SK-N-SH (cell line): ENCODE results near the gene C11orf52. TPM values are rescaled to one million over a fixed set of nuclear protein-coding genes. Genes with fewer than 3 reads are reported as not detected.

ENCODE experiments used
- CTCF ChIA-PET: fragments of 300-600, 350-600 bp; formaldehyde crosslinking; extraction: SDS; loops from one replicate; lab custom pipeline; 2021; lab: Yijun Ruan, JAX
- POLR2A ChIA-PET: fragments of 350-600 bp; sonication (Branson Sonifier 250); formaldehyde crosslinking; extraction: SDS; loops from one replicate; lab custom pipeline; 2020; ENCODE audit warnings: antibody characterized with exemption, inconsistent platforms; lab: Yijun Ruan, JAX
- DNase-seq: peaks from one replicate; pipeline ENCODE4 v3.0.0; 2012
- H2AFZ ChIP-seq: fragments of 200-600 bp; sonication (generic); 2 replicates; pipeline ENCODE4 v1.8.1; 2016; ENCODE audit warnings: antibody characterized with exemption, mild to moderate bottlenecking, low read depth
- H3F3A ChIP-seq: fragments of 200-600 bp; sonication (generic); replicated peaks from 2 replicates; pipeline ENCODE3; 2016; ENCODE audit warnings: antibody characterized with exemption, mild to moderate bottlenecking; ENCODE audit not compliant: insufficient read depth
- H3K27ac ChIP-seq, 2 experiments: fragments of 200-500 bp in 1 of 2; fragments of 200-600 bp in 1 of 2; sonication (Bioruptor generic) in 1 of 2; sonication (generic), shearing (Covaris generic) in 1 of 2; 2 replicates each; pipeline versions ENCODE4 v1.5.1 to v1.6.1; 2014 to 2016; ENCODE audit warnings: low read depth in 2 of 2, inconsistent platforms in 1 of 2, low read length in 1 of 2, mild to moderate bottlenecking in 1 of 2, mixed read lengths in 1 of 2
- H3K27me3 ChIP-seq: fragments of 200-600 bp; sonication (generic), shearing (Covaris generic); 2 replicates; pipeline ENCODE4 v1.6.1; 2016; ENCODE audit warnings: mixed run types; ENCODE audit not compliant: insufficient read depth
- H3K36me3 ChIP-seq, 2 experiments: fragments of 200-500 bp in 1 of 2; fragments of 200-600 bp in 1 of 2; sonication (Bioruptor generic) in 1 of 2; sonication (generic) in 1 of 2; replicated peaks in 1 of 2; 2 replicates each; pipeline versions ENCODE3 to v1.5.1; 2014 to 2016; ENCODE audit warnings: low read length in 1 of 2, mild to moderate bottlenecking in 1 of 2; ENCODE audit not compliant: insufficient read depth in 2 of 2, control insufficient read depth in 1 of 2
- H3K4me1 ChIP-seq, 2 experiments: fragments of 200-500 bp in 1 of 2; fragments of 200-600 bp in 1 of 2; sonication (Bioruptor generic) in 1 of 2; sonication (generic), shearing (Covaris generic) in 1 of 2; 2 replicates each; pipeline versions ENCODE4 v1.5.1 to v1.6.1; 2014 to 2016; ENCODE audit warnings: low read depth in 1 of 2, low read length in 1 of 2, mixed run types in 1 of 2; ENCODE audit not compliant: insufficient read depth in 2 of 2, control insufficient read depth in 1 of 2
- H3K4me2 ChIP-seq: fragments of 200-600 bp; sonication (generic), shearing (Covaris generic); 2 replicates; pipeline ENCODE4 v1.6.1; 2017; ENCODE audit warnings: mixed run types
- H3K4me3 ChIP-seq, 2 experiments: fragments of 200-500 bp in 1 of 2; fragments of 200-600 bp in 1 of 2; sonication (Bioruptor generic) in 1 of 2; sonication (generic), shearing (Covaris generic) in 1 of 2; 2 replicates each; pipeline versions ENCODE4 v1.5.1 to v1.8.1; 2014 to 2016; ENCODE audit warnings: low read depth in 2 of 2, inconsistent platforms in 1 of 2, low read length in 1 of 2, mild to moderate bottlenecking in 1 of 2, mixed read lengths in 1 of 2, moderate library complexity in 1 of 2
- H3K79me2 ChIP-seq: fragments of 200-600 bp; sonication (generic); 2 replicates; pipeline ENCODE4 v1.8.1; 2017; ENCODE audit warnings: mild to moderate bottlenecking; ENCODE audit not compliant: insufficient read depth
- H3K9ac ChIP-seq: fragments of 200-600 bp; sonication (generic); 2 replicates; pipeline ENCODE4 v1.6.1; 2017; ENCODE audit warnings: mixed run types
- H3K9me2 ChIP-seq: fragments of 200-600 bp; sonication (generic); 2 replicates; pipeline ENCODE4 v1.6.1; 2017; ENCODE audit warnings: mixed run types
- H3K9me3 ChIP-seq: fragments of 200-600 bp; sonication (generic); 2 replicates; pipeline ENCODE4 v1.6.1; 2017; ENCODE audit warnings: mixed run types, mild to moderate bottlenecking, moderate library complexity
- H4K20me1 ChIP-seq: fragments of 200-600 bp; sonication (generic); 2 replicates; pipeline ENCODE4 v1.6.1; 2017; ENCODE audit warnings: mild to moderate bottlenecking, mixed run types; ENCODE audit not compliant: insufficient read depth
- CHD2 ChIP-seq: fragments of 150-350 bp; IDR thresholded peaks from 2 replicates; pipeline ENCODE4 v1.6.1; 2018; ENCODE audit warnings: low read length; ENCODE audit not compliant: partially characterized antibody
- ELF1 ChIP-seq: IDR thresholded peaks from 2 replicates; pipeline ENCODE4 v1.4.0; 2012
- EP300 ChIP-seq, 2 experiments: IDR thresholded peaks; 2 replicates each; pipeline versions ENCODE4 v1.4.0 to v1.6.1; 2012; ENCODE audit warnings: borderline replicate concordance in 1 of 2, low read depth in 1 of 2, low read length in 1 of 2
- FOSL2 ChIP-seq: IDR thresholded peaks from 2 replicates; pipeline ENCODE4 v1.4.0; 2012; ENCODE audit warnings: low read depth, mild to moderate bottlenecking, moderate library complexity, borderline replicate concordance
- FOXM1 ChIP-seq: IDR thresholded peaks from 2 replicates; pipeline ENCODE4 v1.4.0; 2012; ENCODE audit warnings: low read depth, mild to moderate bottlenecking
- GATA2 ChIP-seq: sonication (generic); formaldehyde crosslinking; IDR thresholded peaks from 2 replicates; pipeline ENCODE4 v1.5.0; 2020; ENCODE audit warnings: mild to moderate bottlenecking, missing genetic modification reagents
- NRF1 ChIP-seq: IDR thresholded peaks from 2 replicates; pipeline ENCODE4 v1.6.1; 2012; ENCODE audit warnings: low read depth, mild to moderate bottlenecking, low read length
- RAD21 ChIP-seq: IDR thresholded peaks from 2 replicates; pipeline ENCODE4 v1.6.1; 2012; ENCODE audit warnings: mild to moderate bottlenecking, low read length
- RCOR1 ChIP-seq: fragments of 150-350 bp; IDR thresholded peaks from 2 replicates; pipeline ENCODE4 v1.6.1; 2017; ENCODE audit warnings: antibody characterized with exemption, low read length
- RFX5 ChIP-seq: IDR thresholded peaks from 2 replicates; pipeline ENCODE4 v1.6.1; 2012; ENCODE audit warnings: mild to moderate bottlenecking, improper control_type of control experiment, low read length
- RXRA ChIP-seq: IDR thresholded peaks from 2 replicates; pipeline ENCODE4 v1.4.0; 2012; ENCODE audit warnings: low read depth, mild to moderate bottlenecking, borderline replicate concordance
- SIN3A ChIP-seq: IDR thresholded peaks from 2 replicates; pipeline ENCODE4 v1.6.1; 2012; ENCODE audit warnings: low read depth, mild to moderate bottlenecking, low read length, moderate library complexity, borderline replicate concordance
- SMC3 ChIP-seq: IDR thresholded peaks from 2 replicates; pipeline ENCODE4 v1.6.1; 2012; ENCODE audit warnings: low read depth, low read length, improper control_type of control experiment
- TCF12 ChIP-seq: IDR thresholded peaks from 2 replicates; pipeline ENCODE4 v1.4.0; 2012
- TEAD4 ChIP-seq: IDR thresholded peaks from 2 replicates; pipeline ENCODE4 v1.4.0; 2012; ENCODE audit warnings: mild to moderate bottlenecking, borderline replicate concordance; ENCODE audit not compliant: insufficient read depth
- YY1 ChIP-seq: IDR thresholded peaks from 2 replicates; pipeline ENCODE4 v1.4.0; 2012; ENCODE audit warnings: low read depth, mild to moderate bottlenecking
- WGBS: methylation state at CpG from one replicate; pipeline ENCODE4 v1.1.6; 2017; ENCODE audit warnings: low lambda C conversion rate; 5-methylcytosine and 5-hydroxymethylcytosine counted together
- polyA plus RNA-seq, 3 experiments: library from polyadenylated mRNA; depleted of rRNA; stranded (reverse); fragments of >200 nt; gene quantifications; 2 replicates each; pipeline ENCODE4 v1.2.3, GENCODE V29; 2012
- TF ChIP-seq, protein P1 (sequence below): fragments of 150-350 bp; IDR thresholded peaks from 2 replicates; pipeline ENCODE4 v1.6.1; 2017; ENCODE audit warnings: antibody characterized with exemption, low read length, low read depth, borderline replicate concordance
- TF ChIP-seq, protein P2 (sequence below): IDR thresholded peaks from 2 replicates; pipeline ENCODE4; 2012
- TF ChIP-seq, protein P3 (sequence below): fragments of 200-600 bp; sonication (generic); IDR thresholded peaks from 2 replicates; pipeline ENCODE4 v1.6.1; 2017; ENCODE audit warnings: antibody characterized with exemption, mild to moderate bottlenecking, moderate library complexity
- TF ChIP-seq, protein P4 (sequence below): IDR thresholded peaks from 2 replicates; pipeline ENCODE4 v1.4.0; 2012; ENCODE audit warnings: low read depth

C11orf52 gene
- polyA plus RNA-seq, 1 of the 3 experiments (the other 2 are of a cell fraction), result not detected

DNA sequence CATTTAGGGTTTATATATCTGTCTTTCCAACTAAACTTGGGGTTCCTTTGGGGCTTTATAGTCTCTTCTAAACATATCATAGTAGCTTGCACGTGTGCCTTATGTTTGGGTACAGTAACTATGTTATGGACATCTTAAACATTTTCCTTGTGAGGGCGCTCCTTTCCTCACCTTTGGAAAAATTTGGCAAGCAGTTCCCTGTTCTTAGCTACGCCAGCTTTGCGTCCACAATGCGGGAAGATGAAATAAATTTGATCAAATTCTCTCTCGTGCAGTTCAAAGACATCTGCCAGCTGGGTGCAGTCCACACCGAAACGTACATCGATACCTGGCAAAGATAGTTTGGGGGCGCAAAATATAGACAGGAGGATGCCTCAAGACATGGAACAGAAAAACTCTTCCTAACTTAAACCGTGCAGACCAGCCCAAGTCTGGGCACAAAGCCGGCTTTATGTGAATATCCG is 40.3 kb upstream of the C11orf52 start:
- peaks cover 0 to 8% of the 10 kb centered on the region in 2 experiments; a peak in 2 of 4 replicates for H3K4me1 ChIP-seq
- H3K36me3 ChIP-seq, result peaks cover 0 to 15% of the 10 kb centered on the region in 2 experiments
- no peaks in the 10 kb centered on the region for H3K27me3 ChIP-seq
- TF ChIP-seq, protein P1, sequence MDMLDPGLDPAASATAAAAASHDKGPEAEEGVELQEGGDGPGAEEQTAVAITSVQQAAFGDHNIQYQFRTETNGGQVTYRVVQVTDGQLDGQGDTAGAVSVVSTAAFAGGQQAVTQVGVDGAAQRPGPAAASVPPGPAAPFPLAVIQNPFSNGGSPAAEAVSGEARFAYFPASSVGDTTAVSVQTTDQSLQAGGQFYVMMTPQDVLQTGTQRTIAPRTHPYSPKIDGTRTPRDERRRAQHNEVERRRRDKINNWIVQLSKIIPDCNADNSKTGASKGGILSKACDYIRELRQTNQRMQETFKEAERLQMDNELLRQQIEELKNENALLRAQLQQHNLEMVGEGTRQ, result no peak
- TF ChIP-seq RAD21 (peak; percentile 22; the same call in 1 of the 2 replicates), SIN3A (no peak), CHD2 (peak; percentile 36)
- ChIA-PET CTCF (interaction anchor here (0.6 to 1.9 kb wide), 11 partner anchors 8 to 199 kb away, joined by 3 to 8 read pairs (median 3); no protein-coding TSS in a partner anchor), POLR2A (interaction anchor here (1.0 kb wide), 1 partner anchor 48 kb away, joined by 5 read pairs; no protein-coding TSS in a partner anchor)
- WGBS, result under 1% methylated on average over 13 of the region's 13 CpGs
- H2AFZ ChIP-seq, result peak overlapping the region; percentile 93
- H3F3A ChIP-seq, result peaks cover 4% of the 10 kb centered on the region
- peak overlapping the region; percentile 72 to 84 for H3K4me3 ChIP-seq
- peak overlapping the region; percentile 71 for H3K9ac ChIP-seq
- no peaks in the 10 kb centered on the region for H3K9me2 ChIP-seq
- DNase-seq, result no peak
- H3K79me2 ChIP-seq, result peaks cover 6% of the 10 kb centered on the region; the same call in 1 of the 2 replicates
- H3K4me2 ChIP-seq, result peak overlapping the region; percentile 75
- no peaks in the 10 kb centered on the region for H4K20me1 ChIP-seq
- H3K9me3 ChIP-seq, result no peaks in the 10 kb centered on the region
- peak overlapping the region; percentile 86 to 98 for H3K27ac ChIP-seq

DNA sequence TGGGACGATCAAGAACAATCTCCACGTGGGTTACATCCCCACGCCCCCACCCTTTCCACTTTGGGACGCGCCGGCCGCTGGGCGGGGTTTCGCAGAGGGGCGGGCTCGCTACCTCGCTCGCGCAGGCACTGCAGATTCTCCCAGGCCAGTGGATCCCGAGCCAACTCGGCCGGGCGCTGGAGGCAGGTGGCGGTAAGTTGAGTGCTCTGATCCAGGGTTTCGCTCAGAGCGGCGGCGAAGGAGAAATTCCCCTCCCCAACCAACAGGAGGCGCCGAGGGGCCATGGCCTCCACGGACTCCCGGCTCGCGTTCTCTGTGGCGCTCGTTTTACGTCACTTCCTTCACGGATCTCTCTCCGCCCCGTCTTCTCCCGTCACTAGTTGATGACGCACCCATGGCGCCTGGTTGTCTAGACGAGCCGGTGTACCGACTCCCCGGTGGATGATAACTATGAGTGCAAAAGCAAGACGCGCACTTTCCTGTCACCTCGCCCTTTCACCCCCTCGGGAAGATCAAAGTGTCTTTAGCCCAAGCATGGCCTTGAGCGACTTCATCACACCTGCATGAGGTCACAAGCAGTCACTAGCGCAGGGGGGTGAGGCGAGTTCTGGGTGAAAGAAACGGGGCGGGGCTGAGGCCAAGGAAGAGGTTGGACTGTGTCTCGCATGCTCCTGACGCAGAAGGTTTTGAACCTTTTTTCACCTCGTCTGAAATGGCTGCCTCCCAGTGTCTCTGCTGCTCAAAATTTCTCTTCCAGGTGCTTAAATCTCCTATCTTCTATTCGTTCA is 39.7 kb upstream of the C11orf52 start, which contains the start of the genes CFAP68 and FDXACB1:
CFAP68 (plus strand) TSS at position 693 of the 788 bp plus-strand sequence; CDS start at position 713, 20 bp downstream.
FDXACB1 (minus strand) TSS at position 317 of the 788 bp plus-strand sequence; CDS start at position 284, 33 bp downstream.
- ChIA-PET CTCF (interaction anchor here (1.0 to 1.7 kb wide), 7 partner anchors 10 to 144 kb away, joined by 3 to 8 read pairs (median 3); no protein-coding TSS in a partner anchor), POLR2A (interaction anchor here (1.0 kb wide), 1 partner anchor 48 kb away, joined by 5 read pairs; no protein-coding TSS in a partner anchor)
- DNase-seq, result peak; percentile 93
- Histone ChIP-seq H3K27me3 (no peaks in the 10 kb centered on the region), H3K9me3 (no peaks in the 10 kb centered on the region), H3K4me3 (peak within 1 kb of the TSS; percentile 72 to 84), H2AFZ (peak within 1 kb of the TSS; percentile 93), H3K4me2 (peak within 1 kb of the TSS; percentile 75), H3K4me1 (peaks cover 0 to 8% of the 10 kb centered on the region in 2 experiments; a peak in 2 of 4 replicates), H4K20me1 (no peaks in the 10 kb centered on the region), H3K79me2 (peaks cover 6% of the 10 kb centered on the region; the same call in 1 of the 2 replicates), H3K27ac (peak within 1 kb of the TSS; percentile 86 to 98), H3F3A (peaks cover 4% of the 10 kb centered on the region), H3K9me2 (no peaks in the 10 kb centered on the region), H3K36me3 (peaks cover 0 to 18% of the 10 kb centered on the region in 2 experiments), H3K9ac (peak within 1 kb of the TSS; percentile 71)
- WGBS, result under 1% methylated on average over 41 of the region's 55 CpGs
- no peak for TF ChIP-seq RXRA
- TF ChIP-seq EP300 (IDR thresholded peaks at IDR 0.05; ENCODE audit: borderline replicate concordance in 1 of 2, low read depth in 1 of 2, low read length in 1 of 2), result peak in 1 of 2 experiments; percentile 21; a peak in 1 of 4 replicates
- TF ChIP-seq ELF1, result 0 out of 2 replicates have a peak, but pooled peaks have one; percentile 43
- TF ChIP-seq RFX5, result 0 out of 2 replicates have a peak, but pooled peaks have one; percentile 11
- peak; percentile 32; the same call in 1 of the 2 replicates for TF ChIP-seq FOSL2
- no peak for TF ChIP-seq RCOR1
- peak; percentile 36 for TF ChIP-seq CHD2
- TF ChIP-seq SMC3, result peak; percentile 60
- no peak for TF ChIP-seq TCF12
- TF ChIP-seq, protein P1, result no peak
- TF ChIP-seq YY1, result peak; percentile 82
- TF ChIP-seq, protein P2, sequence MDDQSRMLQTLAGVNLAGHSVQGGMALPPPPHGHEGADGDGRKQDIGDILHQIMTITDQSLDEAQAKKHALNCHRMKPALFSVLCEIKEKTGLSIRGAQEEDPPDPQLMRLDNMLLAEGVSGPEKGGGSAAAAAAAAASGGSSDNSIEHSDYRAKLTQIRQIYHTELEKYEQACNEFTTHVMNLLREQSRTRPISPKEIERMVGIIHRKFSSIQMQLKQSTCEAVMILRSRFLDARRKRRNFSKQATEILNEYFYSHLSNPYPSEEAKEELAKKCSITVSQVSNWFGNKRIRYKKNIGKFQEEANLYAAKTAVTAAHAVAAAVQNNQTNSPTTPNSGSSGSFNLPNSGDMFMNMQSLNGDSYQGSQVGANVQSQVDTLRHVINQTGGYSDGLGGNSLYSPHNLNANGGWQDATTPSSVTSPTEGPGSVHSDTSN, result no peak
- peak; percentile 77 for TF ChIP-seq RAD21
- TF ChIP-seq, protein P3, sequence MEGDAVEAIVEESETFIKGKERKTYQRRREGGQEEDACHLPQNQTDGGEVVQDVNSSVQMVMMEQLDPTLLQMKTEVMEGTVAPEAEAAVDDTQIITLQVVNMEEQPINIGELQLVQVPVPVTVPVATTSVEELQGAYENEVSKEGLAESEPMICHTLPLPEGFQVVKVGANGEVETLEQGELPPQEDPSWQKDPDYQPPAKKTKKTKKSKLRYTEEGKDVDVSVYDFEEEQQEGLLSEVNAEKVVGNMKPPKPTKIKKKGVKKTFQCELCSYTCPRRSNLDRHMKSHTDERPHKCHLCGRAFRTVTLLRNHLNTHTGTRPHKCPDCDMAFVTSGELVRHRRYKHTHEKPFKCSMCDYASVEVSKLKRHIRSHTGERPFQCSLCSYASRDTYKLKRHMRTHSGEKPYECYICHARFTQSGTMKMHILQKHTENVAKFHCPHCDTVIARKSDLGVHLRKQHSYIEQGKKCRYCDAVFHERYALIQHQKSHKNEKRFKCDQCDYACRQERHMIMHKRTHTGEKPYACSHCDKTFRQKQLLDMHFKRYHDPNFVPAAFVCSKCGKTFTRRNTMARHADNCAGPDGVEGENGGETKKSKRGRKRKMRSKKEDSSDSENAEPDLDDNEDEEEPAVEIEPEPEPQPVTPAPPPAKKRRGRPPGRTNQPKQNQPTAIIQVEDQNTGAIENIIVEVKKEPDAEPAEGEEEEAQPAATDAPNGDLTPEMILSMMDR, result peak; percentile 91
- TF ChIP-seq TEAD4, result no peak
- peak; percentile 58 for TF ChIP-seq NRF1
- TF ChIP-seq, protein P4, sequence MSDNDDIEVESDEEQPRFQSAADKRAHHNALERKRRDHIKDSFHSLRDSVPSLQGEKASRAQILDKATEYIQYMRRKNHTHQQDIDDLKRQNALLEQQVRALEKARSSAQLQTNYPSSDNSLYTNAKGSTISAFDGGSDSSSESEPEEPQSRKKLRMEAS, result peak; percentile 87
- TF ChIP-seq FOXM1, result no peak
- TF ChIP-seq GATA2, result no peak
